H9 (cell line): ENCODE results near the gene RAB3GAP2. TPM values are rescaled to one million over a fixed set of nuclear protein-coding genes. Genes with fewer than 3 reads are reported as not detected.

Experiments
- DNase-seq: peaks from one replicate; pipeline ENCODE4 v3.0.0-alpha.2; 2017
- H2AFZ ChIP-seq: one replicate; pipeline ENCODE4 v1.6.1; 2013; ENCODE audit warnings: mild to moderate bottlenecking, low read length, control low read depth, moderate library complexity
- H2AK5ac ChIP-seq: 2 replicates; pipeline ENCODE4 v1.6.1; 2013; ENCODE audit warnings: low read length, control low read depth, mixed read lengths; ENCODE audit not compliant: insufficient read length
- H2BK120ac ChIP-seq: one replicate; pipeline ENCODE4 v1.6.1; 2013; ENCODE audit warnings: low read depth, mild to moderate bottlenecking, low read length, control low read depth, inconsistent platforms; ENCODE audit not compliant: poor library complexity, severe bottlenecking
- H2BK12ac ChIP-seq: 2 replicates; pipeline ENCODE4 v1.6.1; 2013; ENCODE audit warnings: low read length, control low read depth, mixed read lengths, low read depth; ENCODE audit not compliant: insufficient read length
- H2BK15ac ChIP-seq: 2 replicates; pipeline ENCODE4 v1.6.1; 2013; ENCODE audit warnings: low read depth, low read length, control low read depth
- H2BK20ac ChIP-seq: one replicate; pipeline ENCODE4 v1.6.1; 2013; ENCODE audit warnings: low read depth, mild to moderate bottlenecking, low read length, control low read depth, inconsistent platforms; ENCODE audit not compliant: poor library complexity, severe bottlenecking
- H2BK5ac ChIP-seq: 2 replicates; pipeline ENCODE4 v1.6.1; 2013; ENCODE audit warnings: low read length, control low read depth, mixed read lengths; ENCODE audit not compliant: insufficient read length
- H3K14ac ChIP-seq: 2 replicates; pipeline ENCODE4 v1.6.1; 2013; ENCODE audit warnings: low read length, control low read depth; ENCODE audit not compliant: insufficient read depth
- H3K18ac ChIP-seq: 2 replicates; pipeline ENCODE4 v1.6.1; 2013; ENCODE audit warnings: low read depth, mild to moderate bottlenecking, mixed read lengths, low read length, control low read depth; ENCODE audit not compliant: insufficient read length
- H3K23ac ChIP-seq: 2 replicates; pipeline ENCODE4 v1.6.1; 2013; ENCODE audit warnings: low read length, control low read depth, mixed read lengths, low read depth; ENCODE audit not compliant: insufficient read length
- H3K23me2 ChIP-seq: 2 replicates; pipeline ENCODE4 v1.6.1; 2013; ENCODE audit warnings: low read depth, mild to moderate bottlenecking, mixed read lengths, low read length, control low read depth; ENCODE audit not compliant: insufficient read length, poor library complexity, severe bottlenecking
- H3K27ac ChIP-seq: 2 replicates; pipeline ENCODE4 v1.5.1; 2013; ENCODE audit warnings: low read length, control low read depth, mixed read lengths, low read depth; ENCODE audit not compliant: insufficient read length
- H3K27me3 ChIP-seq: 2 replicates; pipeline ENCODE4 v1.6.1; 2013; ENCODE audit warnings: low read length, control low read depth, inconsistent platforms; ENCODE audit not compliant: insufficient read depth
- H3K4ac ChIP-seq: 2 replicates; pipeline ENCODE4 v1.6.1; 2013; ENCODE audit warnings: low read depth, mild to moderate bottlenecking, control low read depth, inconsistent platforms, low read length, moderate library complexity
- H3K4me1 ChIP-seq: 2 replicates; pipeline ENCODE4 v1.6.1; 2013; ENCODE audit warnings: low read length, control low read depth, inconsistent platforms; ENCODE audit not compliant: insufficient read depth
- H3K4me2 ChIP-seq: 2 replicates; pipeline ENCODE4 v1.6.1; 2013; ENCODE audit warnings: low read length, control low read depth, mixed read lengths; ENCODE audit not compliant: insufficient read length, insufficient read depth
- H3K56ac ChIP-seq: 2 replicates; pipeline ENCODE4 v1.6.1; 2013; ENCODE audit warnings: low read depth, mild to moderate bottlenecking, mixed read lengths, low read length, control low read depth; ENCODE audit not compliant: insufficient read length
- H3K79me1 ChIP-seq: 2 replicates; pipeline ENCODE4 v1.6.1; 2013; ENCODE audit warnings: low read depth, mild to moderate bottlenecking, moderate library complexity, low read length, control low read depth, inconsistent platforms; ENCODE audit not compliant: insufficient read depth, poor library complexity, severe bottlenecking
- H3K79me2 ChIP-seq: 2 replicates; pipeline ENCODE4 v1.6.1; 2013; ENCODE audit warnings: low read length, control low read depth, inconsistent platforms; ENCODE audit not compliant: insufficient read depth
- H3K9ac ChIP-seq: 2 replicates; pipeline ENCODE4 v1.6.1; 2013; ENCODE audit warnings: low read length, control low read depth, mixed read lengths; ENCODE audit not compliant: insufficient read length; ENCODE audit errors: extremely low read depth
- H3K9me3 ChIP-seq: one replicate; pipeline ENCODE4 v1.6.1; 2013; ENCODE audit warnings: low read depth, low read length, inconsistent platforms; ENCODE audit not compliant: control insufficient read depth
- H3T11ph ChIP-seq: one replicate; pipeline ENCODE4 v1.6.1; 2013; ENCODE audit warnings: mild to moderate bottlenecking, low read length, control low read depth, inconsistent platforms
- H4K20me1 ChIP-seq: one replicate; pipeline ENCODE4 v1.6.1; 2013; ENCODE audit not compliant: control insufficient read depth, insufficient read length, insufficient read depth
- H4K5ac ChIP-seq: 2 replicates; pipeline ENCODE4 v1.6.1; 2013; ENCODE audit warnings: low read depth, mild to moderate bottlenecking, mixed read lengths, low read length, control low read depth; ENCODE audit not compliant: insufficient read length
- H4K8ac ChIP-seq: replicated peaks from 2 replicates; pipeline ENCODE4 v1.6.1; 2013; ENCODE audit warnings: low read length, control low read depth, mixed read lengths, low read depth; ENCODE audit not compliant: insufficient read length
- H4K91ac ChIP-seq: 2 replicates; pipeline ENCODE4 v1.6.1; 2013; ENCODE audit warnings: low read depth, mild to moderate bottlenecking, moderate library complexity, mixed read lengths, low read length, control low read depth; ENCODE audit not compliant: insufficient read length
- H3K27ac Mint-ChIP-seq, 3 experiments: 2 replicates in 2 of 3; 3 replicates in 1 of 3; pipeline ENCODE4 v1.8.0; 2020 to 2021; ENCODE audit warnings: mixed read lengths in 3 of 3, mild to moderate bottlenecking in 1 of 3, moderate library complexity in 1 of 3
- H3K27me3 Mint-ChIP-seq: 2 replicates; pipeline ENCODE4 v1.8.0; 2021; ENCODE audit warnings: low read depth, mild to moderate bottlenecking, moderate library complexity, mixed read lengths
- H3K36me3 Mint-ChIP-seq, 3 experiments: 2 replicates in 2 of 3; 3 replicates in 1 of 3; pipeline ENCODE4 v1.8.0; 2020 to 2021; ENCODE audit warnings: low read depth in 3 of 3, mixed read lengths in 3 of 3; ENCODE audit not compliant: insufficient read depth in 1 of 3
- H3K4me1 Mint-ChIP-seq, 2 experiments: 2 replicates each; pipeline ENCODE4 v1.8.0; 2020; ENCODE audit warnings: mixed read lengths in 2 of 2
- H3K4me3 Mint-ChIP-seq, 2 experiments: 2 replicates in 1 of 2; 3 replicates in 1 of 2; pipeline ENCODE4 v1.8.0; 2020 to 2021; ENCODE audit warnings: mild to moderate bottlenecking in 2 of 2, mixed read lengths in 2 of 2, moderate library complexity in 1 of 2
- H3K9me3 Mint-ChIP-seq, 2 experiments: 2 replicates in 1 of 2; 3 replicates in 1 of 2; pipeline ENCODE4 v1.8.0; 2020; ENCODE audit warnings: mild to moderate bottlenecking in 2 of 2, mixed read lengths in 2 of 2, moderate library complexity in 1 of 2
- CTCF ChIP-seq: fragments of 200-600 bp; sonication (generic); conservative IDR thresholded peaks from 3 replicates; pipeline ENCODE4 v1.8.0; 2021; ENCODE audit warnings: antibody characterized with exemption, mild to moderate bottlenecking
- WGBS: extraction: QIAGEN DNeasy Blood & Tissue Kit; methylation state at CpG from one replicate; pipeline ENCODE4 v1.1.7; 2013; ENCODE audit warnings: missing lambda C conversion rate, low lambda C conversion rate, mixed read lengths; ENCODE audit not compliant: insufficient read length; ENCODE audit errors: extremely low coverage; 5-methylcytosine and 5-hydroxymethylcytosine counted together
- total RNA-seq: library from RNA; stranded (reverse); gene quantifications from 2 replicates; pipeline ENCODE4 v1.2.1, GENCODE V29; 2021

The RAB3GAP2 gene
- total RNA-seq, 1 experiment from 2014 or later = 48.3 TPM

- Histone ChIP-seq H2BK15ac (no peak overlapping the region), H3T11ph (no peak overlapping the region), H2BK20ac (no peak overlapping the region), H2BK5ac (no peak overlapping the region), H3K27me3 (no peaks in the 10 kb centered on the region), H3K56ac (no peak overlapping the region), H3K4me1 (no peaks in the 10 kb centered on the region; the same call in 1 of the 2 replicates), H2AFZ (no peak overlapping the region), H4K20me1 (no peaks in the 10 kb centered on the region), H3K4ac (no peak overlapping the region), H3K9me3 (no peaks in the 10 kb centered on the region), H4K91ac (no peak overlapping the region), H3K9ac (no peak overlapping the region), H3K14ac (no peak overlapping the region), H3K27ac (no peak overlapping the region), H2BK120ac (no peak overlapping the region), H3K79me1 (no peaks in the 10 kb centered on the region), H3K4me2 (no peak overlapping the region), H3K23me2 (no peaks in the 10 kb centered on the region), H3K18ac (no peak overlapping the region), H3K79me2 (no peaks in the 10 kb centered on the region), H2BK12ac (no peak overlapping the region), H4K8ac (no peak overlapping the region), H3K23ac (no peak overlapping the region), H4K5ac (no peak overlapping the region), H2AK5ac (no peak overlapping the region)
- H3K36me3 Mint-ChIP-seq = no peaks in the 10 kb centered on the region; a peak in 1 of 7 replicates
- H3K4me1 Mint-ChIP-seq = peaks cover 8 to 11% of the 10 kb centered on the region in 2 experiments
- no peak overlapping the region; a peak in 1 of 7 replicates for H3K27ac Mint-ChIP-seq
- WGBS = no CpG with 5 or more reads among the region's 4 CpGs
- peaks cover 0 to 2% of the 10 kb centered on the region in 2 experiments; a peak in 2 of 5 replicates for H3K9me3 Mint-ChIP-seq
- no peaks in the 10 kb centered on the region; the same call in 1 of the 2 replicates for H3K27me3 Mint-ChIP-seq
- DNase-seq = no peak
- no peak for TF ChIP-seq CTCF
- no peak overlapping the region for H3K4me3 Mint-ChIP-seq
Observed at GRCh38 chr1:220315070-220315839, 43.0 kb upstream of the RAB3GAP2 start.
